Fibroblast of lung (primary cell): ENCODE measurements around the gene NSMF. TPM values are rescaled to one million over a fixed set of nuclear protein-coding genes. Genes with fewer than 3 reads are reported as not detected.

Experiments used
- DNase-seq, 2 donors: peaks; one replicate each; pipeline versions ENCODE4 v3.0.0 to v3.0.0-alpha.2; 2010; ENCODE audit warnings: low read depth in 2 of 2
- H2AFZ ChIP-seq: 2 replicates; pipeline ENCODE4 v1.5.1; 2012; ENCODE audit warnings: low read length, control low read depth, inconsistent platforms
- H3K27ac ChIP-seq: 2 replicates; pipeline ENCODE4 v1.5.1; 2011; ENCODE audit warnings: low read length, control low read depth; ENCODE audit not compliant: insufficient read depth
- H3K27me3 ChIP-seq: 2 replicates; pipeline ENCODE4 v1.5.1; 2011; ENCODE audit warnings: mild to moderate bottlenecking, low read length; ENCODE audit not compliant: control insufficient read depth, insufficient read depth
- H3K36me3 ChIP-seq: 2 replicates; pipeline ENCODE4 v1.5.1; 2011; ENCODE audit warnings: low read length; ENCODE audit not compliant: control insufficient read depth, insufficient read depth
- H3K4me1 ChIP-seq: 2 replicates; pipeline ENCODE4 v1.5.1; 2011; ENCODE audit warnings: low read length; ENCODE audit not compliant: control insufficient read depth, insufficient read depth; ENCODE audit errors: extremely low read depth
- H3K4me2 ChIP-seq: 2 replicates; pipeline ENCODE4 v1.5.1; 2011; ENCODE audit warnings: low read length, control low read depth; ENCODE audit not compliant: insufficient read depth; ENCODE audit errors: extremely low read depth
- H3K4me3 ChIP-seq, 4 experiments: fragments of 200-600 bp in 1 of 4; sonication (generic) in 1 of 4; replicated peaks in 1 of 4; 2 replicates each; pipeline ENCODE4 v1.5.1; 2011 to 2016; ENCODE audit warnings: low read length in 4 of 4, low read depth in 3 of 4, mild to moderate bottlenecking in 3 of 4, control low read depth in 2 of 4, inconsistent platforms in 1 of 4, mixed read lengths in 1 of 4; ENCODE audit not compliant: insufficient read depth in 1 of 4; ENCODE audit errors: control extremely low read depth in 1 of 4
- H3K79me2 ChIP-seq: 2 replicates; pipeline ENCODE4 v1.5.1; 2012; ENCODE audit warnings: mild to moderate bottlenecking, low read length, inconsistent platforms; ENCODE audit not compliant: control insufficient read depth, insufficient read depth
- H3K9ac ChIP-seq: 2 replicates; pipeline ENCODE4 v1.5.1; 2011; ENCODE audit warnings: mild to moderate bottlenecking, low read length, control low read depth; ENCODE audit not compliant: insufficient read depth
- H3K9me3 ChIP-seq: 2 replicates; pipeline ENCODE4 v1.5.1; 2012; ENCODE audit warnings: low read depth, low read length; ENCODE audit not compliant: control insufficient read depth, insufficient read depth
- H4K20me1 ChIP-seq: 2 replicates; pipeline ENCODE4 v1.5.1; 2011; ENCODE audit warnings: low read length; ENCODE audit not compliant: control insufficient read depth, insufficient read depth; ENCODE audit errors: extremely low read depth
- CTCF ChIP-seq, 2 donors: IDR thresholded peaks in 1 of 2; conservative IDR thresholded peaks in 1 of 2; 1 replicate in 1 of 2; 2 replicates in 1 of 2; pipeline ENCODE4 v1.5.1; 2011 to 2012; ENCODE audit warnings: low read length in 2 of 2, control low read depth in 1 of 2, inconsistent platforms in 1 of 2, low read depth in 1 of 2, mild to moderate bottlenecking in 1 of 2
- EZH2 ChIP-seq: IDR thresholded peaks from 2 replicates; pipeline ENCODE4 v1.5.1; 2012; ENCODE audit warnings: low read length, control low read depth, mild to moderate bottlenecking; ENCODE audit errors: missing control alignments
- polyA plus RNA-seq, 2 donors: library from polyadenylated mRNA; depleted of rRNA in 1 of 2; stranded (reverse) in 1 of 2; unstranded in 1 of 2; fragments of >200 nt; gene quantifications; 2 replicates each; pipeline ENCODE4 v1.2.1, GENCODE V29; 2011 to 2012; ENCODE audit warnings: missing spikeins in 1 of 2
- total RNA-seq: library from RNA; depleted of rRNA; stranded (reverse); fragments of >200 nt; gene quantifications from 2 replicates; pipeline ENCODE4 v1.2.1, GENCODE V29; 2014

NSMF gene
- total and polyA plus RNA-seq, 2 donors (not counting 1 experiment from before 2014, with no cell fraction given) = 13.4 to 15.0 TPM

- Histone ChIP-seq H3K27ac (no peak overlapping the region), H3K9ac (no peak overlapping the region), H3K4me3 (peak overlapping the region in 1 of 4 experiments; percentile 10), H3K27me3 (no peaks in the 10 kb centered on the region), H3K9me3 (no peaks in the 10 kb centered on the region), H3K4me1 (peaks cover 3% of the 10 kb centered on the region), H2AFZ (no peak overlapping the region), H3K36me3 (peaks cover 17% of the 10 kb centered on the region), H3K79me2 (peaks cover 3% of the 10 kb centered on the region), H3K4me2 (no peak overlapping the region), H4K20me1 (no peaks in the 10 kb centered on the region)
- no peak for TF ChIP-seq EZH2
- no peak for DNase-seq
These were observed 5.0 kb downstream of the NSMF start for GRCh38 chr9:137454145-137454596.

- peaks cover 3% of the 10 kb centered on the region for H3K4me1 ChIP-seq
- H3K27me3 ChIP-seq = no peaks in the 10 kb centered on the region
- H2AFZ ChIP-seq = no peak overlapping the region
- TF ChIP-seq CTCF (conservative IDR thresholded peaks at IDR 0.05 in 1 of 2, IDR thresholded peaks at IDR 0.05 in 1 of 2; ENCODE audit: low read depth in 1 of 2, low read length in 2 of 2) (no peak), EZH2 (no peak)
- peaks cover 3% of the 10 kb centered on the region for H3K79me2 ChIP-seq
- DNase-seq = peak; percentile 40 to 78
- H4K20me1 ChIP-seq = no peaks in the 10 kb centered on the region
- peaks cover 20% of the 10 kb centered on the region for H3K36me3 ChIP-seq
- H3K4me3 ChIP-seq = peak overlapping the region in 2 of 4 experiments; percentile 16 to 42
- H3K9ac ChIP-seq = no peak overlapping the region
- no peaks in the 10 kb centered on the region for H3K9me3 ChIP-seq
- H3K4me2 ChIP-seq = peak overlapping the region; percentile 13
- no peak overlapping the region for H3K27ac ChIP-seq
These were observed 5.5 kb downstream of the NSMF start for GRCh38 chr9:137453643-137454081.

- peaks cover 20% of the 10 kb centered on the region for H3K36me3 ChIP-seq
- H3K9ac ChIP-seq = no peak overlapping the region
- no peaks in the 10 kb centered on the region for H3K79me2 ChIP-seq
- H3K27me3 ChIP-seq = no peaks in the 10 kb centered on the region
- H3K4me1 ChIP-seq = peaks cover 2% of the 10 kb centered on the region
- H3K27ac ChIP-seq = no peak overlapping the region
- H4K20me1 ChIP-seq = no peaks in the 10 kb centered on the region
- TF ChIP-seq EZH2 (no peak), CTCF (conservative IDR thresholded peaks at IDR 0.05 in 1 of 2, IDR thresholded peaks at IDR 0.05 in 1 of 2; ENCODE audit: low read depth in 1 of 2, low read length in 2 of 2) (no peak)
- no peaks in the 10 kb centered on the region for H3K9me3 ChIP-seq
- no peak overlapping the region for H3K4me2 ChIP-seq
- DNase-seq = no peak
- no peak overlapping the region for H2AFZ ChIP-seq
- peak overlapping the region in 2 of 4 experiments; percentile 16 to 42 for H3K4me3 ChIP-seq
These were observed 6.1 kb downstream of the NSMF start for GRCh38 chr9:137452761-137453642.
